Kidney (tissue), 14 donors: Measurements from ENCODE around the gene CAMKMT. TPM values are rescaled to one million over a fixed set of nuclear protein-coding genes. Genes with fewer than 3 reads are reported as not detected.

Experiments
- DNase-seq, 5 donors: peaks; one replicate each; pipeline ENCODE4 v3.0.0-alpha.2; 2013 to 2020
- FAIRE-seq: peaks from 2 replicates; lab custom pipeline; 2012; peaks lifted over from hg19 to GRCh38; lab: Jason Lieb, UNC
- H3K27ac ChIP-seq, 2 donors: one replicate each; pipeline ENCODE4 v1.7.0; 2013; ENCODE audit warnings: low read depth in 2 of 2, low read length in 2 of 2, inconsistent platforms in 1 of 2
- H3K27me3 ChIP-seq: one replicate; pipeline ENCODE4 v1.7.1; 2013; ENCODE audit warnings: low read length, inconsistent platforms; ENCODE audit not compliant: control insufficient read depth, insufficient read depth
- H3K36me3 ChIP-seq, 3 donors: one replicate each; pipeline versions ENCODE4 v1.7.0 to v1.7.1; 2013; ENCODE audit warnings: low read length in 3 of 3, control low read depth in 1 of 3, inconsistent platforms in 1 of 3; ENCODE audit not compliant: insufficient read depth in 3 of 3, control insufficient read depth in 2 of 3
- H3K4me1 ChIP-seq, 3 donors: one replicate each; pipeline versions ENCODE4 v1.7.0 to v1.7.1; 2013; ENCODE audit warnings: low read length in 3 of 3, inconsistent platforms in 1 of 3, low read depth in 1 of 3; ENCODE audit not compliant: control insufficient read depth in 2 of 3, insufficient read depth in 2 of 3
- H3K4me3 ChIP-seq, 3 donors: one replicate each; pipeline versions ENCODE4 v1.7.0 to v1.8.1; 2013; ENCODE audit warnings: low read length in 3 of 3, control low read depth in 1 of 3, inconsistent platforms in 1 of 3
- H3K9ac ChIP-seq, 3 donors: one replicate each; pipeline versions ENCODE4 v1.7.0 to v1.7.1; 2013; ENCODE audit warnings: low read length in 3 of 3, control low read depth in 1 of 3, inconsistent platforms in 1 of 3
- H3K9me3 ChIP-seq, 3 donors: one replicate each; pipeline versions ENCODE4 v1.7.0 to v1.7.1; 2013; ENCODE audit warnings: low read length in 3 of 3, control low read depth in 1 of 3, inconsistent platforms in 1 of 3; ENCODE audit not compliant: control insufficient read depth in 2 of 3, insufficient read depth in 1 of 3
- CTCF ChIP-seq: IDR thresholded peaks from 3 replicates; pipeline ENCODE4 v1.5.1; 2012; ENCODE audit warnings: mild to moderate bottlenecking, moderate library complexity, borderline replicate concordance; ENCODE audit not compliant: insufficient read depth; ENCODE audit errors: extremely low read depth
- intact Hi-C: fragments of 100-400 bp; cut with DNase I; formaldehyde crosslinking; loops from one replicate; pipeline ENCODE4 v1.11.1; 2022
- polyA plus RNA-seq: library from polyadenylated mRNA; stranded (reverse); fragments of 350-450 nt; fragmentation: Illumina TruSeq; extraction: RNeasy Lipid Tissue Mini Kit (QIAGEN cat#74804); gene quantifications from one replicate; pipeline ENCODE4 v1.2.3, GENCODE V29; 2014; ENCODE audit warnings: low read depth, low replicate concordance; ENCODE audit not compliant: insufficient read depth
- total RNA-seq: library from RNA; stranded (reverse); fragmentation: NEBNext Ultra II Directional; extraction: Animal tissue kit (Norgen Biotek cat#: 25700); gene quantifications from one replicate; pipeline ENCODE4 v1.2.1, GENCODE V29; 2021
- donor health status: control.
- donor health status: control.
- donor health status: control.
- donor health status: control.
- donor health status: control.
- donor health status: DM: yes; HTN: yes; CAD: no.
- donor health status: Normal renal cell carcinoma (clear cell type).

The CAMKMT gene
- total and polyA plus RNA-seq, 2 donors from 2014 or later: 9.9 to 14.5 TPM

- no peak overlapping the region for H3K4me3 ChIP-seq
- H3K4me1 ChIP-seq: peaks cover 0 to 3% (median 0%) of the 10 kb centered on the region in 3 donors
- H3K36me3 ChIP-seq: no peaks in the 10 kb centered on the region
- no peak overlapping the region for H3K27ac ChIP-seq
- H3K27me3 ChIP-seq: no peaks in the 10 kb centered on the region
- H3K9ac ChIP-seq: no peak overlapping the region
- TF ChIP-seq CTCF: no peak
- H3K9me3 ChIP-seq: no peaks in the 10 kb centered on the region
- DNase-seq (no peak), FAIRE-seq (no peak)
- intact Hi-C loops: no loop called here
Measured at GRCh38 chr2:44367591-44367990, 5.8 kb downstream of the CAMKMT start.

- DNase-seq (no peak), FAIRE-seq (no peak)
- TF ChIP-seq CTCF: no peak
- H3K27ac ChIP-seq: no peak overlapping the region
- H3K9me3 ChIP-seq: no peaks in the 10 kb centered on the region
- no peaks in the 10 kb centered on the region for H3K36me3 ChIP-seq
- intact Hi-C loops: no loop called here
- no peaks in the 10 kb centered on the region for H3K27me3 ChIP-seq
- no peak overlapping the region for H3K4me3 ChIP-seq
- no peaks in the 10 kb centered on the region for H3K4me1 ChIP-seq
- H3K9ac ChIP-seq: no peak overlapping the region
Measured at GRCh38 chr2:44369392-44369791, 7.6 kb downstream of the CAMKMT start.

GRCh38 chr2:44371445-44371844 lies 9.7 kb downstream of the CAMKMT start:
- no peak overlapping the region for H3K9ac ChIP-seq
- no peaks in the 10 kb centered on the region for H3K27me3 ChIP-seq
- H3K27ac ChIP-seq: no peak overlapping the region
- H3K36me3 ChIP-seq: no peaks in the 10 kb centered on the region
- no peak for DNase-seq
- H3K9me3 ChIP-seq: no peaks in the 10 kb centered on the region
- H3K4me1 ChIP-seq: peaks cover 0 to under 1% (median 0%) of the 10 kb centered on the region in 3 donors
- TF ChIP-seq CTCF: no peak
- intact Hi-C loops: no loop called here
- no peak for FAIRE-seq
- no peak overlapping the region for H3K4me3 ChIP-seq

- Histone ChIP-seq H3K9ac (no peak overlapping the region), H3K4me3 (no peak overlapping the region), H3K9me3 (no peaks in the 10 kb centered on the region), H3K27me3 (no peaks in the 10 kb centered on the region), H3K4me1 (peaks cover 0 to 4% (median 0%) of the 10 kb centered on the region in 3 donors), H3K36me3 (no peaks in the 10 kb centered on the region), H3K27ac (no peak overlapping the region)
- FAIRE-seq (no peak), DNase-seq (no peak)
- TF ChIP-seq CTCF: no peak
- intact Hi-C loops: no loop called here
Measured at GRCh38 chr2:44372246-44372645, 10.5 kb downstream of the CAMKMT start.
